Fibroblast of skin of abdomen (primary cell): Measurements from ENCODE around the gene MAGI3.
"Not testable (repeated sequence)": the region's sequence is repeated elsewhere in the genome, so short reads cannot be mapped to it uniquely, and the experiment has no call there.

ENCODE experiments used
- DNase-seq: peaks from one replicate; pipeline ENCODE4 v3.0.0-alpha.2; 2013

MAGI3 gene

GRCh38 chr1:113581323-113581722, 191.0 kb downstream of the MAGI3 start:
- DNase-seq = no peak

GRCh38 chr1:113582084-113582483, 191.8 kb downstream of the MAGI3 start:
- no peak for DNase-seq

GRCh38 chr1:113587475-113587874, 197.2 kb downstream of the MAGI3 start:
- no peak for DNase-seq

GRCh38 chr1:113592230-113592629, 201.9 kb downstream of the MAGI3 start:
- DNase-seq = no peak

- no peak for DNase-seq
Measured at GRCh38 chr1:113593550-113594297, 203.4 kb downstream of the MAGI3 start.

GRCh38 chr1:113604466-113604865, 214.2 kb downstream of the MAGI3 start:
- DNase-seq = not testable (repeated sequence)

GRCh38 chr1:113605146-113605545, 214.8 kb downstream of the MAGI3 start:
- peak; percentile 93 for DNase-seq

GRCh38 chr1:113608399-113608798, 218.1 kb downstream of the MAGI3 start:
- no peak for DNase-seq

GRCh38 chr1:113610372-113610771, 220.1 kb downstream of the MAGI3 start:
- no peak for DNase-seq

- peak; percentile 58 for DNase-seq
Measured at GRCh38 chr1:113615425-113615824, 225.1 kb downstream of the MAGI3 start.

GRCh38 chr1:113616156-113616555, 225.8 kb downstream of the MAGI3 start:
- DNase-seq = peak; percentile 13

GRCh38 chr1:113617438-113618141, 227.3 kb downstream of the MAGI3 start:
- DNase-seq = no peak

GRCh38 chr1:113628997-113629396, 238.7 kb downstream of the MAGI3 start:
- no peak for DNase-seq

GRCh38 chr1:113630340-113631327, 240.3 kb downstream of the MAGI3 start:
- no peak for DNase-seq

- no peak for DNase-seq
Measured at GRCh38 chr1:113641396-113641795, 251.1 kb downstream of the MAGI3 start.

GRCh38 chr1:113647164-113647563, 256.8 kb downstream of the MAGI3 start:
- DNase-seq = peak; percentile 33

GRCh38 chr1:113648478-113648877, 258.2 kb downstream of the MAGI3 start:
- no peak for DNase-seq

GRCh38 chr1:113652771-113653170, 262.5 kb downstream of the MAGI3 start:
- no peak for DNase-seq

GRCh38 chr1:113653741-113654140, 263.4 kb downstream of the MAGI3 start:
- no peak for DNase-seq

GRCh38 chr1:113654883-113655282, 264.6 kb downstream of the MAGI3 start:
- no peak for DNase-seq

- DNase-seq = no peak
Measured at GRCh38 chr1:113657126-113657525, 266.8 kb downstream of the MAGI3 start.

- no peak for DNase-seq
Measured at GRCh38 chr1:113657556-113658063, 267.3 kb downstream of the MAGI3 start.

GRCh38 chr1:113659035-113659434, 268.7 kb downstream of the MAGI3 start:
- no peak for DNase-seq
